Kidney (tissue), 14 donors: ENCODE data around the gene HBE1. TPM values are rescaled to one million over a fixed set of nuclear protein-coding genes. Genes with fewer than 3 reads are reported as not detected.

ENCODE experiments used
- DNase-seq, 5 donors: peaks; one replicate each; pipeline ENCODE4 v3.0.0-alpha.2; 2013 to 2020
- FAIRE-seq: peaks from 2 replicates; lab custom pipeline; 2012; peaks lifted over from hg19 to GRCh38; lab: Jason Lieb, UNC
- H3K27ac ChIP-seq, 2 donors: one replicate each; pipeline ENCODE4 v1.7.0; 2013; ENCODE audit warnings: low read depth in 2 of 2, low read length in 2 of 2, inconsistent platforms in 1 of 2
- H3K27me3 ChIP-seq: one replicate; pipeline ENCODE4 v1.7.1; 2013; ENCODE audit warnings: low read length, inconsistent platforms; ENCODE audit not compliant: control insufficient read depth, insufficient read depth
- H3K36me3 ChIP-seq, 3 donors: one replicate each; pipeline versions ENCODE4 v1.7.0 to v1.7.1; 2013; ENCODE audit warnings: low read length in 3 of 3, control low read depth in 1 of 3, inconsistent platforms in 1 of 3; ENCODE audit not compliant: insufficient read depth in 3 of 3, control insufficient read depth in 2 of 3
- H3K4me1 ChIP-seq, 3 donors: one replicate each; pipeline versions ENCODE4 v1.7.0 to v1.7.1; 2013; ENCODE audit warnings: low read length in 3 of 3, inconsistent platforms in 1 of 3, low read depth in 1 of 3; ENCODE audit not compliant: control insufficient read depth in 2 of 3, insufficient read depth in 2 of 3
- H3K4me3 ChIP-seq, 3 donors: one replicate each; pipeline versions ENCODE4 v1.7.0 to v1.8.1; 2013; ENCODE audit warnings: low read length in 3 of 3, control low read depth in 1 of 3, inconsistent platforms in 1 of 3
- H3K9ac ChIP-seq, 3 donors: one replicate each; pipeline versions ENCODE4 v1.7.0 to v1.7.1; 2013; ENCODE audit warnings: low read length in 3 of 3, control low read depth in 1 of 3, inconsistent platforms in 1 of 3
- H3K9me3 ChIP-seq, 3 donors: one replicate each; pipeline versions ENCODE4 v1.7.0 to v1.7.1; 2013; ENCODE audit warnings: low read length in 3 of 3, control low read depth in 1 of 3, inconsistent platforms in 1 of 3; ENCODE audit not compliant: control insufficient read depth in 2 of 3, insufficient read depth in 1 of 3
- CTCF ChIP-seq: IDR thresholded peaks from 3 replicates; pipeline ENCODE4 v1.5.1; 2012; ENCODE audit warnings: mild to moderate bottlenecking, moderate library complexity, borderline replicate concordance; ENCODE audit not compliant: insufficient read depth; ENCODE audit errors: extremely low read depth
- intact Hi-C: fragments of 100-400 bp; cut with DNase I; formaldehyde crosslinking; loops from one replicate; pipeline ENCODE4 v1.11.1; 2022
- polyA plus RNA-seq: library from polyadenylated mRNA; stranded (reverse); fragments of 350-450 nt; fragmentation: Illumina TruSeq; extraction: RNeasy Lipid Tissue Mini Kit (QIAGEN cat#74804); gene quantifications from one replicate; pipeline ENCODE4 v1.2.3, GENCODE V29; 2014; ENCODE audit warnings: low read depth, low replicate concordance; ENCODE audit not compliant: insufficient read depth
- total RNA-seq: library from RNA; stranded (reverse); fragmentation: NEBNext Ultra II Directional; extraction: Animal tissue kit (Norgen Biotek cat#: 25700); gene quantifications from one replicate; pipeline ENCODE4 v1.2.1, GENCODE V29; 2021
- donor health status: control.
- donor health status: control.
- donor health status: control.
- donor health status: control.
- donor health status: control.
- donor health status: DM: yes; HTN: yes; CAD: no.
- donor health status: Normal renal cell carcinoma (clear cell type).

The HBE1 gene
- total and polyA plus RNA-seq, 2 donors from 2014 or later: not detected

GRCh38 chr11:5310423-5310822 is 40.7 kb upstream of the HBE1 start:
- Histone ChIP-seq H3K9ac (no peak overlapping the region), H3K27ac (no peak overlapping the region), H3K4me1 (no peaks in the 10 kb centered on the region), H3K9me3 (no peaks in the 10 kb centered on the region), H3K27me3 (no peaks in the 10 kb centered on the region), H3K4me3 (no peak overlapping the region), H3K36me3 (no peaks in the 10 kb centered on the region)
- no peak for TF ChIP-seq CTCF
- intact Hi-C loops: no loop called here
- DNase-seq (no peak), FAIRE-seq (peak; percentile 6)

GRCh38 chr11:5307256-5308019 is 37.7 kb upstream of the HBE1 start:
- no peak overlapping the region for H3K4me3 ChIP-seq
- H3K4me1 ChIP-seq: no peaks in the 10 kb centered on the region
- H3K27ac ChIP-seq: no peak overlapping the region
- no peak overlapping the region for H3K9ac ChIP-seq
- no peaks in the 10 kb centered on the region for H3K36me3 ChIP-seq
- no peaks in the 10 kb centered on the region for H3K27me3 ChIP-seq
- TF ChIP-seq CTCF: no peak
- FAIRE-seq (no peak), DNase-seq (no peak)
- H3K9me3 ChIP-seq: no peaks in the 10 kb centered on the region
- intact Hi-C loops: no loop called here

DNA sequence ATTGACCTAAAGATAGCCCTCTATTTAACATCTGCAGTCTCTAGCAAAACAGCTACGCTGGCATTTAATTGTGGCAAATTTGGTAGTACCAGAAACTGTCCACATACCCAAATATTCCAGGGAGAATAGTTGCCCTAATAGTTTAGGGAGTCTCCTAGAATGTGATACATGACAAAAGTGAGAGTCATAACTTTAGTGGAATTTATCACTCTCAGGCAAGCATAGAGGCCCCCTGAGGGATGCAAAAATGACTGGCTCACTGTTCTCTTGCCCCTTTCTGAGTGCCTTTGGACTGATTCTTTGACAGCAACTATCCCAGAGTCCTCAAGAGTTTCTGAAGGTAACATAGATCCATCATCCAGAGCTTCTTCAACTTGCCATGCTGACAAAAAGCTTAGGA is 34.3 kb upstream of the HBE1 start:
- DNase-seq (no peak), FAIRE-seq (no peak)
- Histone ChIP-seq H3K27me3 (no peaks in the 10 kb centered on the region), H3K4me3 (no peak overlapping the region), H3K4me1 (no peaks in the 10 kb centered on the region), H3K9ac (no peak overlapping the region), H3K9me3 (no peaks in the 10 kb centered on the region), H3K27ac (no peak overlapping the region), H3K36me3 (no peaks in the 10 kb centered on the region)
- intact Hi-C loops: no loop called here
- no peak for TF ChIP-seq CTCF
